GM12878 (cell line): Measurements from ENCODE around the gene RNFT2.

ENCODE experiments used
- CBFB ChIP-seq: IDR thresholded peaks from 2 replicates; pipeline ENCODE4 v1.6.1; 2016; ENCODE audit warnings: antibody characterized with exemption, low read depth
- CHD2 ChIP-seq: IDR thresholded peaks from 2 replicates; pipeline ENCODE4 v1.6.1; 2011; ENCODE audit warnings: low read depth, low read length, improper control_type of control experiment, borderline replicate concordance
- ETV6 ChIP-seq, 2 experiments: fragments of 450-650 bp in 1 of 2; IDR thresholded peaks in 1 of 2; conservative IDR thresholded peaks in 1 of 2; 2 replicates each; pipeline ENCODE4 v1.6.1; 2014; ENCODE audit warnings: antibody characterized with exemption in 1 of 2, borderline replicate concordance in 1 of 2, low read depth in 1 of 2, mild to moderate bottlenecking in 1 of 2, moderate library complexity in 1 of 2
- HDAC2 ChIP-seq: fragments of 200-600 bp; sonication (generic); IDR thresholded peaks from 2 replicates; pipeline ENCODE4 v1.6.1; 2017
- PML ChIP-seq: IDR thresholded peaks from 2 replicates; pipeline ENCODE4 v1.6.1; 2012; ENCODE audit warnings: low read length, inconsistent platforms
- REST ChIP-seq: IDR thresholded peaks from 2 replicates; pipeline ENCODE4 v1.6.1; 2012; ENCODE audit warnings: mild to moderate bottlenecking, low read depth, low read length
- SUZ12 ChIP-seq: fragments of 200-600 bp; sonication (generic); IDR thresholded peaks from one replicate; pipeline ENCODE4 v1.6.1; 2018; ENCODE audit warnings: antibody characterized with exemption, mild to moderate bottlenecking; ENCODE audit not compliant: unreplicated experiment
- ZNF274 ChIP-seq: IDR thresholded peaks from one replicate; pipeline ENCODE4 v1.8.0; 2011; ENCODE audit not compliant: insufficient read length, insufficient read depth
- TF ChIP-seq, protein P1 (sequence below), 3 experiments: IDR thresholded peaks in 2 of 3; conservative IDR thresholded peaks in 1 of 3; 2 replicates each; pipeline ENCODE4 v1.5.1; 2011; ENCODE audit warnings: low read depth in 3 of 3, low read length in 3 of 3, mild to moderate bottlenecking in 3 of 3, control low read depth in 2 of 3, moderate library complexity in 2 of 3, inconsistent platforms in 1 of 3, mixed read lengths in 1 of 3; ENCODE audit not compliant: control insufficient read depth in 2 of 3, insufficient read depth in 1 of 3; ENCODE audit errors: extremely low read depth in 1 of 3

DNA sequence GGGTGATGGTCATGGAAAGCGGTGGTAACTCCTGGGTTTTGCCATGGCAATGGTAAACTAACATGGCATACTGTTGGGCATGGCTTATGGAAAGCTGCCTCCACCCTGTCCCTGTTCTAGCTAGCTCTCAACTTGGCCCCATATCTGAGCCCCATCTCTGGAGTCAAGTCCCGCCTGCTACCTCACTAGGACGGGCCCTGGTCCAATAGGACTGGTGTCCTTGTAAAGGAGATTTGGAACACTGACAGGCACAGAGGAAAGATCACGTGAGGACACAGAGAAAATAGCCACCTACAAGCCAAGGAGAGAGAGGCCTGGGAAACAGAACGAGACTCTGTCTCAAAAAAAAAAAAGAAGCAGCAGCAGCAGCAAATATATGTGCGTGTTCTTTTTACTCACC is 59.8 kb downstream of the RNFT2 start:
- no peak for TF ChIP-seq SUZ12
- no peak for TF ChIP-seq PML
- no peak for TF ChIP-seq HDAC2
- no peak for TF ChIP-seq CBFB
- no peak for TF ChIP-seq CHD2
- TF ChIP-seq REST = no peak
- no peak for TF ChIP-seq ZNF274
- TF ChIP-seq, protein P1, sequence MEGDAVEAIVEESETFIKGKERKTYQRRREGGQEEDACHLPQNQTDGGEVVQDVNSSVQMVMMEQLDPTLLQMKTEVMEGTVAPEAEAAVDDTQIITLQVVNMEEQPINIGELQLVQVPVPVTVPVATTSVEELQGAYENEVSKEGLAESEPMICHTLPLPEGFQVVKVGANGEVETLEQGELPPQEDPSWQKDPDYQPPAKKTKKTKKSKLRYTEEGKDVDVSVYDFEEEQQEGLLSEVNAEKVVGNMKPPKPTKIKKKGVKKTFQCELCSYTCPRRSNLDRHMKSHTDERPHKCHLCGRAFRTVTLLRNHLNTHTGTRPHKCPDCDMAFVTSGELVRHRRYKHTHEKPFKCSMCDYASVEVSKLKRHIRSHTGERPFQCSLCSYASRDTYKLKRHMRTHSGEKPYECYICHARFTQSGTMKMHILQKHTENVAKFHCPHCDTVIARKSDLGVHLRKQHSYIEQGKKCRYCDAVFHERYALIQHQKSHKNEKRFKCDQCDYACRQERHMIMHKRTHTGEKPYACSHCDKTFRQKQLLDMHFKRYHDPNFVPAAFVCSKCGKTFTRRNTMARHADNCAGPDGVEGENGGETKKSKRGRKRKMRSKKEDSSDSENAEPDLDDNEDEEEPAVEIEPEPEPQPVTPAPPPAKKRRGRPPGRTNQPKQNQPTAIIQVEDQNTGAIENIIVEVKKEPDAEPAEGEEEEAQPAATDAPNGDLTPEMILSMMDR (IDR thresholded peaks at IDR 0.05 in 2 of 3, conservative IDR thresholded peaks at IDR 0.05 in 1 of 3; ENCODE audit: control insufficient read depth in 2 of 3, extremely low read depth in 1 of 3, insufficient read depth in 1 of 3, low read depth in 3 of 3, low read length in 3 of 3) = no peak
- TF ChIP-seq ETV6 (conservative IDR thresholded peaks at IDR 0.05 in 1 of 2, IDR thresholded peaks at IDR 0.05 in 1 of 2; ENCODE audit: borderline replicate concordance in 1 of 2, low read depth in 1 of 2) = no peak
